Lower leg skin (tissue), 3 donors: ENCODE measurements around the gene DNAI1.

Source experiments
- CTCF ChIP-seq, 3 donors: fragments of 450-650 bp; IDR thresholded peaks; one replicate each; pipeline ENCODE4 v1.5.1; 2016; ENCODE audit warnings: antibody characterized with exemption in 3 of 3, mild to moderate bottlenecking in 3 of 3, moderate library complexity in 2 of 3
- POLR2A ChIP-seq, 2 donors: fragments of 450-650 bp; IDR thresholded peaks; one replicate each; pipeline ENCODE4 v1.6.1; 2016 to 2017; ENCODE audit warnings: antibody characterized with exemption in 2 of 2, mild to moderate bottlenecking in 1 of 2, moderate library complexity in 1 of 2

GRCh38 chr9:34493972-34494535 lies 35.4 kb downstream of the DNAI1 start:
- TF ChIP-seq CTCF (IDR thresholded peaks at IDR 0.05), result no peak
- TF ChIP-seq POLR2A (IDR thresholded peaks at IDR 0.05), result no peak
